ENCODE results near the gene FLT4.

DNA sequence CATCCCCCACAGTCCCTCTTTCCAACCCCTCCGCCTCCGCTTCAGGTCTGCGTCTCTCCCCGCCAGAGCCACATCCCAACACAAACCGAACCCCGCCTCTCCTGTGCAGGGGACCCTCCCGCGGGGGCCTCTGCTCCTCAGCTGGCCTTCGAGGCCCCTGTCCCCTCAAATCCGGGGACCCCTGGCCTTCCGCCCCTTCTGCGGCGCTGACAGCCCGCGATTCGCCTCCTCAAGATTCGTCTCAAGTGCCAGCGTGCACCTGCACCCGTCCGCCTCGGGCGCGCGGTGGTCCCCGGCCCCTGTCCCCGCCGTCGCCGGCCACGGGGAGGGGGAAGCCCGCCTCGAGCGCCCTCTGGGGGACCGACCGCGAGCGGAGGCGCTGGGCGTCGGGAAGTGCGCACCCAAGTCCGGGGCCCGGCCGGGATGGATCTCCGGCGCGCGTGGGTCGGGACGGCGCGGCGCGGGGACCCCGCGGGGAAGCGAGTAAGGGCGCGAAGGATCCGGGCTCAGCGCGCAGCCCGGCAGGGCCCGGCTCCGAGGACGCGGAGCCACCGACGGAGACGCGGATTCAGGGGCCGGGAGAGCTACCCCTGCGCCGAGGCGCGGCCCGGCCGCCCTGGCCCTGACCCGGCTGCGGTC, 623 bp downstream of the FLT4 start:
- TF ChIP-seq, protein P1, sequence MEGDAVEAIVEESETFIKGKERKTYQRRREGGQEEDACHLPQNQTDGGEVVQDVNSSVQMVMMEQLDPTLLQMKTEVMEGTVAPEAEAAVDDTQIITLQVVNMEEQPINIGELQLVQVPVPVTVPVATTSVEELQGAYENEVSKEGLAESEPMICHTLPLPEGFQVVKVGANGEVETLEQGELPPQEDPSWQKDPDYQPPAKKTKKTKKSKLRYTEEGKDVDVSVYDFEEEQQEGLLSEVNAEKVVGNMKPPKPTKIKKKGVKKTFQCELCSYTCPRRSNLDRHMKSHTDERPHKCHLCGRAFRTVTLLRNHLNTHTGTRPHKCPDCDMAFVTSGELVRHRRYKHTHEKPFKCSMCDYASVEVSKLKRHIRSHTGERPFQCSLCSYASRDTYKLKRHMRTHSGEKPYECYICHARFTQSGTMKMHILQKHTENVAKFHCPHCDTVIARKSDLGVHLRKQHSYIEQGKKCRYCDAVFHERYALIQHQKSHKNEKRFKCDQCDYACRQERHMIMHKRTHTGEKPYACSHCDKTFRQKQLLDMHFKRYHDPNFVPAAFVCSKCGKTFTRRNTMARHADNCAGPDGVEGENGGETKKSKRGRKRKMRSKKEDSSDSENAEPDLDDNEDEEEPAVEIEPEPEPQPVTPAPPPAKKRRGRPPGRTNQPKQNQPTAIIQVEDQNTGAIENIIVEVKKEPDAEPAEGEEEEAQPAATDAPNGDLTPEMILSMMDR (IDR thresholded peaks at IDR 0.05; ENCODE audit: low read length): no peak
- no peak for TF ChIP-seq EZH2 (IDR thresholded peaks at IDR 0.05; ENCODE audit: borderline replicate concordance, low read length)
